NCI-H2227 (cell line): ENCODE data around the gene CEP19.

ENCODE experiments used
- DNase-seq: peaks from one replicate; lab custom pipeline; 2025; ENCODE audit not compliant: unreplicated experiment; lab: John Stamatoyannopoulos, UW

CEP19 gene

DNA sequence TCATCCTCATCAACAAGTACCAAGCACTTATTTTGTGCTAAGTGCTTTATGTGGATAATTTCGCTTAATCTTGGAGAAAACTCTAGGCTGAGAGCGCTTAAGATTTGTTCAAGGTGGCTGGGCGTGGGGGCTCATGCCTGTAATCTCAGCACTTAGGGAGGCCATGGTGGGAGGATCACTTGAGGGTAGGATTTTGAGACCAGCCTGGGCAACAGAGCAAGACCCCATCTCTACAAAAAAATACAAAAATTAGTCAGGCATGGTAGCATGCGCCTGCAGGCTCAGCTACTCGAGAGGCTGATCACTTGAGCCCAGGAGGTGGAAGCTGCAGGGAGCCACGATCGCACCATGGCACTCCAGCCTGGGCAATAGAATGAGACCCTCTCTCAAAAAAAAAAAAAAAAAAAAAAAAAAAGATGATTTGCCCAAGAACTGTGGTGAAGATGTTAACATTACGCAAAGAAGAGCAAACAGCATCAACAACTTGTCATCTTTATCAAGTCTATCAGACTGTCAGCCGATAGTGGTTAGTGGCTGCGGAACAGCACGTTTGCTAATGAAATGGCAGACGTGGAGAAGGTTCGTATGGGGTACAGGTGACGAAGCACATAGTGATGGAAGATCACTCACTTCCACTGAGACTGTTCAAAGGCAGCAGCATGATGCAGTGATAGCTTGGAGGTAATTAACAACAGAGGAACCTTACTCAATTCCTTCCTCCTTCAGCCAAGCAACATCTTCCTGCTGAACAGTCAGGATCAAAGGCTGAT, 44.8 kb downstream of the CEP19 start:
- no peak for DNase-seq

DNA sequence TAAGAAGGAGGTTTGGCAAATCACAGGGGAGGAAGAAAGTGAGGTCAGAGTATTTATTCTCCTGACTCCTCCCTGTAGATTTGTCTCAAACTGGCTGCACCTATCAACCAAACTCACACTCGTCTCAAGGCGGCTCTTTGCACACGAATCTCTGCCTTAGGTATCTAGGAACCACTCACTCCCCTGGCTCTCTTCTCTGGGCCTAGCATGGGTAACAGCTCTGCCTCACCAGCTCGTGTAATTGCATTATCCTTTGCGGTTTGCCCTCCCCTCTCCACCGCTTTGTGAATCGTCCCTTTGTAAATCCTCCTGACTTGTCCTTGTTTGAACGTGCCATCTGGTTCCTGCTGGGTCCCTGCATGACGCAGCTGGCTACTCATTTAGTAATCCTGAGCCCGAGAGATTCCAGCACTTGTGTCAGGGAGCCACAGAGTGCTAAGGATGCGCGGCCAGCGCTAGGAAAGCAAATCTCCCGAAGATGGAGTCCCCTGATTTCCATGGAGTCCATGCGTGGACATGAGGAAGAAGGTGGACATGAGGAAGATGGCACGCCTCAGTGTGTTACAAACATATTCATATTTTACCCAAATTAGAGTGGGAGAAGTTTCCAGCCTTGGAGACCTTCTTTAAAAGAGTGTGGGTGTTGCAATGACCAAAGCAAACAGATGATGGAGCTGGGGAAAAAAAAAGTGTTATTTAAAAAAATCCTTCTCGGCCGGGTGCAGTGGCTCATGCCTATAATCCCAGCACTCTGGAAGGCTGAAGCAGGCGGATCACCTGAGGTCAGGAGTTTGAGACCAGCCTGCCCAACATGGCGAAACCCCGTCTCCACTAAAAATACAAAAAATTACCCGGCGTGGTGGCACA, 45.8 kb downstream of the CEP19 start:
- DNase-seq: peak; percentile 86

DNA sequence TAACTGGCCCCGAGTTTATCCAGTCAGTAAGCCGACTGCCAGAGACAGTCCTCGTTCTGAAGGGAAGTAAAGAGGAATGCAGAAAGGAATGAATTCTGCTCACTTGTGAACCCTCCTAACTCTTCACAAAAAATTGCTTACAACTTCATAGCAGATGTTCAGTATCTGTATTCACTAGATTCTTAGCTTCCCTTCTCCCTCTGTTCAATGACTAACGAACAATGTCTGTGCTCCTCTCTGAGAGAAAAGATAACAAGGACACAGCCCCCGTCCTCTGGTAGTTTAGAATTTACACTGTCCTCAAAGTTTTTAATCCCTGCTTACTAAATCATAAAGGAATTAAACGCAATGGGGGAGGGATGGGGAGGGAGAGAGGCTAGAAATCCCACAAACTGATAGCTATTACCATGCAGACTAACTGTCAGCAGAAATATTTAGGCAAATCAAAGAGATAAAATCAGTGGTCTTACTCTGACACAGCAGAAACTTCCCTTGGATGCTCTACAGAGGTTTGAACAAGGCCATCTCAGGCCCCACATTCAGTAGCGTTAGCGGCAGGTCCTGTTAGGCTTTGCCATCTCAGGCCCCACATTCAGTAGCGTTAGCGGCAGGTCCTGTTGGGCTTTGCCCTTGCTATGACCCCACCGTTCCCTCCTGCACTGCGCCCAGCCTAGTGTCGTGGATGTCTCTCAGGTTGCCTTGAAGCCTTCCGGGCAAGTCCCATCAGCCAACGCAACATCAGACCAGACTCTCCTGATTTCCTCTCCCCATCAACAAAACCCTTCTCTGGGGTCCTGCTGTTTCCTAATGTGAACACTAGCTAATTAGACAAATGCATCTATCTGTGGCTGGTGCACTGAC, 49.1 kb downstream of the CEP19 start:
- DNase-seq: no peak

DNA sequence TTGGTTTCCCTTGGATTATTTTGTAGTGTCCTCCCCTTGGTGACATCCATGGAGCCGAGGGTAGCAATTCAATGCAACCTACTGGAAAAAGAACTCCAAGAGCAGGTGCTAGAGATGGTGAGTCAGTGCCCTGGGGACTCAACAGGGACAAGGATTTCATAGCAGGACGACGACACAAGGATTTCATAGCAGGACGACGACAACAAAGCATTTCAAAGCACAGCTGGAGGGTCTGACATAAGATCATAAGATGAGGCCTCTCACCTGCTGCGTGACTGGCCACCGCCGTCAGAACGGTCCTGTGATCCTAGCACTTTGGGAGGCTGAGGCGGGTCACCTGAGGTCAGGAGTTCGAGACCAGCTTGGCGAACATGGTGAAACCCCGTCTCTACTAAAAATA, 50.0 kb downstream of the CEP19 start:
- no peak for DNase-seq

DNA sequence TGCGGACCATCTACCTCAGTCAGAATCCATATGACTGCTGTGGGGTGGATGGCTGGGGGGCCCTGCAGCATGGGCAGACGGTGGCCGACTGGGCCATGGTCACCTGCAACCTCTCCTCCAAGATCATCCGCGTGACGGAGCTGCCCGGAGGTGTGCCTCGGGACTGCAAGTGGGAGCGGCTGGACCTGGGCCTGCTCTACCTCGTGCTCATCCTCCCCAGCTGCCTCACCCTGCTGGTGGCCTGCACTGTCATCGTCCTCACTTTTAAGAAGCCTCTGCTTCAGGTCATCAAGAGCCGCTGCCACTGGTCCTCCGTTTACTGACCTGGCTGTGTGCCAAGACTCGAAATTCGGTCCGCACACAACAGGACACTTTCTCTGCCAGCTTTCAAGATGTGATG, 50.6 kb downstream of the CEP19 start:
- no peak for DNase-seq

DNA sequence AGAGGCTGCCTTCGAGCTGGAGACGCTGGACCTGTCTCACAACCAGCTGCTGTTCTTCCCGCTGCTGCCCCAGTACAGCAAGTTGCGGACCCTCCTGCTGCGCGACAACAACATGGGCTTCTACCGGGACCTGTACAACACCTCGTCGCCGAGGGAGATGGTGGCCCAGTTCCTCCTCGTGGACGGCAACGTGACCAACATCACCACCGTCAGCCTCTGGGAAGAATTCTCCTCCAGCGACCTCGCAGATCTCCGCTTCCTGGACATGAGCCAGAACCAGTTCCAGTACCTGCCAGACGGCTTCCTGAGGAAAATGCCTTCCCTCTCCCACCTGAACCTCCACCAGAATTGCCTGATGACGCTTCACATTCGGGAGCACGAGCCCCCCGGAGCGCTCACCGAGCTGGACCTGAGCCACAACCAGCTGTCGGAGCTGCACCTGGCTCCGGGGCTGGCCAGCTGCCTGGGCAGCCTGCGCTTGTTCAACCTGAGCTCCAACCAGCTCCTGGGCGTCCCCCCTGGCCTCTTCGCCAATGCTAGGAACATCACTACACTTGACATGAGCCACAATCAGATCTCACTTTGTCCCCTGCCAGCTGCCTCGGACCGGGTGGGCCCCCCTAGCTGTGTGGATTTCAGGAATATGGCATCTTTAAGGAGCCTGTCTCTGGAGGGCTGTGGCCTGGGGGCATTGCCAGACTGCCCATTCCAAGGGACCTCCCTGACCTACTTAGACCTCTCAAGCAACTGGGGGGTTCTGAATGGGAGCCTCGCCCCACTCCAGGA, 51.5 kb downstream of the CEP19 start:
- no peak for DNase-seq

DNA sequence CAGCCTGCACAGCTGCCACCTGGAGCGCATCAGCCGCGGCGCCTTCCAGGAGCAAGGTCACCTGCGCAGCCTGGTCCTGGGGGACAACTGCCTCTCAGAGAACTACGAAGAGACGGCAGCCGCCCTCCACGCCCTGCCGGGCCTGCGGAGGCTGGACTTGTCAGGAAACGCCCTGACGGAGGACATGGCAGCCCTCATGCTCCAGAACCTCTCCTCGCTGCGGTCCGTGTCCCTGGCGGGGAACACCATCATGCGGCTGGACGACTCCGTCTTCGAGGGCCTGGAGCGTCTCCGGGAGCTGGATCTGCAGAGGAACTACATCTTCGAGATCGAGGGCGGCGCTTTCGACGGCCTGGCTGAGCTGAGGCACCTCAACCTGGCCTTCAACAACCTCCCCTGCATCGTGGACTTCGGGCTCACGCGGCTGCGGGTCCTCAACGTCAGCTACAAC, 52.1 kb downstream of the CEP19 start:
- DNase-seq: no peak
